ENCODE data around the gene UGT3A2. TPM values are rescaled to one million over a fixed set of nuclear protein-coding genes. Genes with fewer than 3 reads are reported as not detected.

The UGT3A2 gene, protein sequence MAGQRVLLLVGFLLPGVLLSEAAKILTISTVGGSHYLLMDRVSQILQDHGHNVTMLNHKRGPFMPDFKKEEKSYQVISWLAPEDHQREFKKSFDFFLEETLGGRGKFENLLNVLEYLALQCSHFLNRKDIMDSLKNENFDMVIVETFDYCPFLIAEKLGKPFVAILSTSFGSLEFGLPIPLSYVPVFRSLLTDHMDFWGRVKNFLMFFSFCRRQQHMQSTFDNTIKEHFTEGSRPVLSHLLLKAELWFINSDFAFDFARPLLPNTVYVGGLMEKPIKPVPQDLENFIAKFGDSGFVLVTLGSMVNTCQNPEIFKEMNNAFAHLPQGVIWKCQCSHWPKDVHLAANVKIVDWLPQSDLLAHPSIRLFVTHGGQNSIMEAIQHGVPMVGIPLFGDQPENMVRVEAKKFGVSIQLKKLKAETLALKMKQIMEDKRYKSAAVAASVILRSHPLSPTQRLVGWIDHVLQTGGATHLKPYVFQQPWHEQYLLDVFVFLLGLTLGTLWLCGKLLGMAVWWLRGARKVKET
- not detected in 2 replicates for total RNA-seq (2014; rRNA removed; shearing (Covaris generic))
- polyA plus RNA-seq (2015; cell fraction: cytosol; rRNA removed): not detected in 2 replicates
- not detected in 2 replicates for polyA plus RNA-seq (2015; cell fraction: nucleus; rRNA removed)

DNA sequence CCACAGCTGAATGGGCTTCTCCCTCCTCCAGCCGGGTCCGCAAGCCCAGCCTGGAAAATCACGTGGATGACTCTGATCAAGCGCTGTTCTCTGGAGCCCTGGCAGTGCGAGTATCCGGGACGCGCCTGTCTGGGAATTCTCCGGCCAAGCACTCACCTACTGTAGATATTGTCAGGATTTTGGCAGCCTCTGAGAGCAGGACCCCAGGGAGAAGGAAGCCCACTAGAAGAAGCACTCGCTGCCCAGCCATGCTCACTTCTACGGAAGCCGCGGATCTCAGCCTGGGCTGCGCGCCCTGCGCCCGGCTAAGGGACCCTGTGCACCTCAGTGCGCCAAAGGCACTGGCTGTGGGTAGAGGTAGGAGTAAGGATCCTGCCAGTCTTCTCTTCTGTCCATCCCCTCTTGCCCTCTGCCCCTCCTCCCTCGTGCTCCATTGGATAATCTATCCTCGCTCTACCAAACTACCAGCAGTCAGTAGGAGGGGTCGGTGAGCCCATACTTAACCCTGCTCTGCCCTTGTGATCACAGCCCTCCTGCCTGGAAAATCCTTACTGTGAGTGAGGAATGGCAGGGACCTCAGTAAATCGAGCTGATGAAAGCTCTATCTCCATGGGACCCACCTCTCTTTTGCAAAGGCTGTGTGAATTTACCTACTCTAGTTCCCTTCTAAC lies at the start of gene UGT3A2:
Gene UGT3A2, minus strand, starts transcription at position 343 of the 671 bp plus-strand sequence. Its CDS starts 93 bp downstream, at position 250.
- DNase-seq (ENCODE audit: low read depth): no peak

DNA sequence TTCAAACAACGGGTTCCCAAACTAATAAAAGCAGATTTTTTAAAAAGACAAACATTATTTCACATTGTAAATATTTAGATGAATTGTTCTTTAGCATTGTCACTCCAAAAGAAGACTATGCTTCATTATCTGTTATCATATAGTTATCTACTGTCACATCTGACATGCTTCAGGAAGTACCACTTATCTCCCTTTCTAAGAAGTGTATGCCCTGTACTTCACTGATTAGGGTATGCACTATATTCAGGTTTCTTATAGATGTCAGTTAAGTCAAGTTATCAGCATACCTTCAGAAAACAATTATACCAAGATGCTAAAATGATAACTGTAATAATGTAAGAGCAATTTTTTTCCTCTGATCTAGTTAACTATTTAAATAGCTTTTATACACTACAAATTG lies 44.6 kb upstream of the UGT3A2 start:
- DNase-seq (ENCODE audit: low read depth): no peak

DNA sequence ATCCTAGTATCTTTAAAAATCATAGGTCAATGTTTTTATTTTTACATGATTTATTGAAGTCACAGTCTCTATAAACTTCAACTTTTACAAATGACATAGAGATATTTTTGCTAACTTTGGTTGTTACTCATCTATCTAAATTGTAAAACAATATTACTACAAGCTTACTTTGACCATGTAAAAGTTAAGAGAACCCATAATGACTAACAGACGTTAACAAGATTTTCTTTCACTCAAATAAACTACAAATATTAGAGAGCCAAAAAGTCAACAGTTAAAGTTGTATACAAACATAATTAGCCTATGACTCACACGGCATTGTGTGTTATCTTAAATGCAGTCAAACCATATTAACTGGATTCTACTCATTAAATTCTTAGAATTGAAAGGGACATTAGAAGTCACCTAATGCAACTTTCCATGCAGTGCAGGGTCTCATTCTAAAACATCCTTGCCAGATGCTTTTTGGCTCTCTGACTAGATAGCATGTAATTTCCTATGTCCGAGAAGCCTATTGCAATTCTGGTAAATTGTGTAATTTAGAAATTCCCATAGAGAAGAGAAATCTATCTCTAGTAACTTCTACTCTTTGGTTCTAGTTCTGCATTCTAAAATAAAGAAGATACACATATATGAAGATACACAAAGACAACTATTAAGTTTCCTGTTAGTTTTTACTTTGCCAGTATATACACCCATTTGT lies 42.2 kb upstream of the UGT3A2 start:
- no peak for DNase-seq (ENCODE audit: low read depth)

DNA sequence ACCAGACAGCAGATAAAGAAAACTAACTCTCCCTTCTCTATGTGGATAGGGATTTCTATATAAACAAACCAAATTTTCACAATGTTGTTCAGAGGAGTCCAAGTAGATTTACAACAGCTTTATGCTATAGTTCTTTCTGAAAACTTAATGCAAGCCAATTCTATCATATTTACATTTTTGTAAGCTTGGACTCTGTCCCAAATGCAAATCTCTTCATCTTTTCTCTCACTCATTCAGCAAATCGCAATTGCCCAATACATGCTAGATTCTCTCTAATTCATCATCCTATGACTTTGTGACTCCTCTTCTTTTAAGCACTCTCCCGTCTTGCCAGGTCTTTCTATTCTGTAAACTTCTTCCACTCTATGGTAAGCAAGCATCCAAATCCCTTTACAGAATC lies 39.1 kb upstream of the UGT3A2 start:
- DNase-seq (ENCODE audit: low read depth): no peak

DNA sequence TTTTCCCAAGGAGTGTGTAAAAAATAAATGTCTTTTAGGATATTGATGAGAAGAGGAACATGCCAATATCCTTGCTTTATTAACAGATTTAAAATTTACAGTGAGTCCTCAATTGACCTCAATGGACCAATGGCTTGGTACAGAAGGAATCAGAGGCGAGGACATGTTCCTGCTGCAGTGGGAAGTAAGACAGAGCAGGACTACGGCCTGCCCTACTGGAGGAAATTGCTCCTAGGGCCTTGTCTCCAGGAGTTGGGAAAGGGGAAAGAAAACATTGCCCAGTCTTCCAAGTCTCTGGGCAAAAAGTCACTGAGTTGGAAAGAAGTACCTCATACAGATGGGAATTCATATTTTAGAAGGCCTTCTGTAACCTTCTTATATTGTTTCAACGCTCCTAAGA lies 33.1 kb upstream of the UGT3A2 start:
- DNase-seq (ENCODE audit: low read depth): no peak

DNA sequence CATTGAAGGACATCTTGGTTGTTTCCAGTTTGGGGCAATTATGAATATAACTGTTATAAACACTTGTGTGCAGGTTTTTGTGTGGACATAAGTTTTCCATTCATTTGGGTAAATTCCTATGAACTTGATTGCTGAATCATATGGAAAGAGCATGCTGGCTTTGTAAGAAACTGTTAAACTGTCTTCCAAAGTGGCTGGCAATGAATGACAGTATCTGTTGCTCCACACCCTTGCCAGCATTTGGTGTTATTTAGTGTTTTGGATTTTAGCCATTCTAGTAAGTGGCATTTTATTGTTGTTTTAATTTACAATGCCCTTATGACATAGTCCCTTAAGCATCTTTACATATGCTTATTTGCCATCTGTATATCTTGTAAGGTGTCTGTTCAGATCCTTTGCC lies 29.8 kb upstream of the UGT3A2 start:
- no peak for DNase-seq (ENCODE audit: low read depth)

DNA sequence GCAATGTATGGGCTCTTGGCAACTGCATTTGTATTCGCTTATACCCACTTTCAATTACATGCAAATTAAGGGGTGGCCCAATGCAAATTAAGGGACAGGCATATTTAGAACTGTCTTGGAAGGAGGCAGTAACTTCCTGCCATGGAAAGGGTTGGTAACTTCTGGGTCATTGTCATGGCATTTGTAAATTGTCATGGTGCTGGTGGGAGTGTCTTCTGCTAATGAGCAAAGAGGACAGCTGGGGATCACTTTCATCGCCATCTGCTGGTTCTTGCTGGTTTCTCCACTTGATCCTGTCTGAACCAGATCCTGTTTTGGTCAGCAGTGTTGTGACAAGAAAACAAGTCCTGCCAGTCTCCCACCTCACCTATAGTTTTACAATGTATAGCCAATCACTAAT lies 23.3 kb upstream of the UGT3A2 start:
- peak; percentile 52 for DNase-seq (ENCODE audit: low read depth)

DNA sequence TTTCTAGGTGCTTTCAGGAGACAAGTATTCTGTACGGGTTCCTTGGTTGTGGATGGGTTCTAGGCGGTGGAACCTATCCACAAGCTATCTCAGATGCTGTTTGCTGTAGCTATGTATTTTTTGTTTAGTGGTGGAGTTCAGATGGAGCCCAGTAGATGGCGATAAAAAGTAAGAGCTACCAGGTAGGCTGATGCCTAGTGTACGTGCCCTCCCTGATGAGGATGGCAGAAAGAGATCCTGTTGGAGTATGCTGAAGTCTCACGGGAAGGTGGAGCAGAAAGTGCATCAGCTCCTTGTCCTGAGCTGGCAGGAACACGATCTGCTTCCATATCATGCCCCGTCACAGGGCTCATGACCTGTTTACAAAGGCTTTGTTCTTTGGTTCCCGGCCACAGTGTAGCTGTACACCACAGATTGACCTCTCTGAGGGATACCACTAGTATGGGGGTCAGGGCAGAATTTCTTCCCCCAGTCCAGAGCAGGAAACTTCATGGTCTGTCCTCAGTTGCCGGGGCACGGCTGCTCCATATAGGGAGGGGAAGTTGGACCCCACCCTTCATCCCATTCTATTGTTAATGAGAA lies 12.6 kb upstream of the UGT3A2 start:
- peak; percentile 49 for DNase-seq (ENCODE audit: low read depth)

DNA sequence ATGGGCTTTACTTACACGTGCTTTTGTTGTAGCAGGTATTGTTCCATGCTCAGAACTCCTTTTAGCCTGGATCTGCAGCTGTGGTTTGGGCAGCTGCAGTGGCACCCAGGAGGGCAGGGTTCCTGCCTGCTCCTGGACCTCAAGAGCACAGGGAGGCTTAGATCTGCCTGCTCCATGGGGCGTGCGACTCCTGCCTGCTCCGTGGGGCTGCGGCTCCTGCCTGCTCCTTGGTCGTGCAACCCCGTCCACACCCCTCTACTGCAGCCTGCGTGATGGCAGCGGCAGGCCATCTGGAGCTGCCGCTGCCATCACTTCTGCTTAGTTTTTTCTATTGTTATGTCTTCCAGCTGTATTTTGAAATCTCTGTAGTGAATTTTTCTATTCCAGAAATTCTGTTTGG lies 11.7 kb upstream of the UGT3A2 start:
- no peak for DNase-seq (ENCODE audit: low read depth)

DNA sequence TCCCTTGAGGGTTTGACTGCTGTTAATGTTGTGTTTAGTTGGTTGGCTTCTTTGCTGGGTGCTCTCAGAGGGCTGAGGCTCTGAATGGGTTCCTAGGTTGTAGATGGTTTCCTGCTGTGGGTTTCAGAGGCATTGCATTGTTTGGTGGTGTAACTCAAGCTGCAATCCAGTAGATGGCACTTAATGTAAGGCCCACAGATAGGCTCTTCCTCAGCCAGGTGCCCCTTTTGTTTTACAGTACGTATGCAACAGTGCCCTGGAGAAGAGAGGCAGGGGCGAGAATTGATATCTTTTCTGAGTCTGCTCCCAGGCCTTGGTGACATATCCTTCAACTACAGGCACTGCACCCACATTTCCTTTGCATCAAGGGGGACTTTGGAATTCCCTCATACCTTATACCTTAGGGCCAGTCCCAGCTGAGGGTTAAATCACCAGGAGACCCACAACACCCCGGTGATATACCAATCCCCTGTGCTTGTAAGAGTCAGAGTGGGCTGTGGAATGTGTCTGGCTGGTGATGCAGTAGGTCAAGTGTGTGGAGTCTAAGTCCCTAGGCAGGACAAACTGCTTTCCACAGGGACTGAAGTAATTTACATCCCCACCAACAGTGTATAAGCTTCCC lies 7.0 kb upstream of the UGT3A2 start:
- peak; percentile 30 for DNase-seq (ENCODE audit: low read depth)

DNA sequence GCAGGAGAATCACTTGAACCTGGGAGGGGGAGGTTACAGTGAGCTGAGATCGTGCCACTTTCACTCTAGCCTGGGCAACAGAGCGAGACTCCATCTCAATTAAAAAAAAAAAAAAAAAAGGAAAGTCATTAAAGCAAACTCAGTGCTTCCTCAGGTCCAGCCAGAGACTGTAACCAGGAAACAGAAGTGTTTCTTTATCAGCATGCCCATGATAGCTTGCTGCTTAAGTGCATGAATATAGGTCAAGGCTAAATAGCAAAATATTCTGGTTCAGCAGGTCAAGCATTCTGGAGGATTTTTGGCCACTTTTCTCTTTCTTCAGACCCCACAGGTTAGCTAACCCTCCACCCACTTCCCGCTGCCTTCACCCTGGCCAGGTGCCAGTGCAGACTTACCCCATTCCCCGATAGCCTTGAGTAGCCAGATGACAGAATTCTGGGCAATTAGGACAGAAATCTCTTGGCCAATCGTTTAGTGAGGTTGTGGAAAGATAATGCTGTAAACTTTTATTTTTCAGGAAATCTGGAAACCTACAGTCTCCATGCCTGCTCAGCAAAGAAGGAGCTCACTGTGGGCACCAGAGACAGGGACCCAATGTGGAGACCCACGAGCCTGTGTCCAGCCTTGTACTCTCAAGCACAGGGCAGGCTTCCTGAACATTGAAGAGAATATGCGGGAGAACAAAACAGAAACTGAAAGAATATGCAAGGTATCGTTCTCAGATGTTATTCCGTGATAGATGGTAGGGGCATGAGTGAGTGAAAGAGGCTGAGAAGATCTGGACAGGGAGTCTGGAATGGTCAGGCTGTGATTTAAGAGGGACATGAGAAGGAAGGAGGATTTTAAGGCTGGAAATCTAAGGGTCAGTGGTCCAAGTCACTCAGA lies 4.2 kb upstream of the UGT3A2 start:
- DNase-seq (ENCODE audit: low read depth): peak; percentile 39

DNA sequence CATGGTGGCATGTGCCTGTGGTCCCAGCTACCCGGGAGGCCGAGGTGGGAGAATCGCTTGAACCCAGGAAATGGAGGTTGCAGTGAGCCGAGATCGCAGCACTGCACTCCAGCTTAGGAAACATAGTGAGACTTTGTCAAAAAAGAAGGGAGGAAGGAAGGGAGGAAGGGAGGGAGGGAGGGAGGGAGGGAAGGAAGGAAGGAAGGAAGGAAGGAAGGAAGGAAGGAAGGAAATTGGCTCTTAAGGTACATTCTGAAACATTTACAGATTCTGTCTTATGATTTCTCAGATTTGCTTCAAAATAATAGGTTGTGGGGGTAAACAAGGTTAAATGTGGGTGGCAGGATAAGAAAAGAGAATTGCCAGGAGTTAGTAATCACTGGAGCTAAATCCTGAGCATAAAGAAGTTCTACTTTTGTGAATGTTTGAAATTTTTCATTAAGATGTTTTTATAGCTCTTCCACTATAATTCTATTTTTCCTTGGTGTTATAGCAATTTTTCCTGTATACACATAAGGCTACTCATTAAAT lies 2.1 kb upstream of the UGT3A2 start:
- no peak for DNase-seq (ENCODE audit: low read depth)

DNA sequence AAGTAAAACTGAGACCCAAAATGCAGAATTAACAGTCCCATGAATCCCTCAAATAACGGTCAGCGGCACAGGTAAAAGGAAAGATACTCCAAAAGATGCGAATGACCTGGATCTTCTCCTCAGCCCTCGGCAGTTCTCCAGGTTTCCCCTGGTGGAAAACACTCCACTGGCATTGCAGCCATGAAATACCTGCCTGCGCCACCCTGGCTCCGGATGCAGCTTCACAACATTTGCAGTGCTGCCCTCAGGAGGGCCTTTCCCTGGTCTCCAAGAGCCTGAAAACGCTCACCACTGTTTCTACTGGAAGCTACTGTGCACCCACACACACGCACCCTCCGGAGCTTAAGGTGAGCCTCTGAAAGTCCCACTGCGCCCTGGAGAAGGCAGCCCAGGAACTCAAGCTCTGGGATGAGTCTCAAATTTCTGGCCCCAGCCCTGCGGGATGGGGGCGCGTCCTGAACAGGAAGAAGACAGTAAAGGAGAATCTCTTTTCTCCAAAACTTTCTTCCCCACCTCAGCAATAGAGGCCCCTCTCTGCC lies 612 bp downstream of the UGT3A2 start:
- no peak for DNase-seq (ENCODE audit: low read depth)

DNA sequence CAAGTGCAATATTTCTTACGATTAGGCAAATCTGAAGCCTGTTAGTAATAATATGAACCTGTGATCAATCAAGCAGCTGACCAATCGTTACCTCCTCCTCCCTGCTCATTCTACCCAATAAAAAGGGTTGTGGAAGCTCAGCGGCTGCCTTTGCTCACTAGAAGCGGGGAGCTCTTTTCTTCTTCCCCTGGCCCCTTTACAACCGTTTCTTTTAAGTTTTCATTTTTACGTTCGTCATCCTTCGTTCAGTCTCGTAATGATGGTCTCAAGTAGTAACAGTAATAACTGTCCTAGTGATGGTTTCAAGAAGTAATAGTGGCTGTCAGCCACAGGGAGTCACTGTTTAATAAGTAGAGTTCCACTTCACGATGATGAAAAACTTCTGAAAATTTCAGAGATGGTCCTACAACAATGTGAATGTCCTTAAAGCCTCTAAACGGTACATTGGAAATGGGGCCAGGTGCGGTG lies 6.2 kb downstream of the UGT3A2 start:
- peak; percentile 6 for DNase-seq (ENCODE audit: low read depth)

DNA sequence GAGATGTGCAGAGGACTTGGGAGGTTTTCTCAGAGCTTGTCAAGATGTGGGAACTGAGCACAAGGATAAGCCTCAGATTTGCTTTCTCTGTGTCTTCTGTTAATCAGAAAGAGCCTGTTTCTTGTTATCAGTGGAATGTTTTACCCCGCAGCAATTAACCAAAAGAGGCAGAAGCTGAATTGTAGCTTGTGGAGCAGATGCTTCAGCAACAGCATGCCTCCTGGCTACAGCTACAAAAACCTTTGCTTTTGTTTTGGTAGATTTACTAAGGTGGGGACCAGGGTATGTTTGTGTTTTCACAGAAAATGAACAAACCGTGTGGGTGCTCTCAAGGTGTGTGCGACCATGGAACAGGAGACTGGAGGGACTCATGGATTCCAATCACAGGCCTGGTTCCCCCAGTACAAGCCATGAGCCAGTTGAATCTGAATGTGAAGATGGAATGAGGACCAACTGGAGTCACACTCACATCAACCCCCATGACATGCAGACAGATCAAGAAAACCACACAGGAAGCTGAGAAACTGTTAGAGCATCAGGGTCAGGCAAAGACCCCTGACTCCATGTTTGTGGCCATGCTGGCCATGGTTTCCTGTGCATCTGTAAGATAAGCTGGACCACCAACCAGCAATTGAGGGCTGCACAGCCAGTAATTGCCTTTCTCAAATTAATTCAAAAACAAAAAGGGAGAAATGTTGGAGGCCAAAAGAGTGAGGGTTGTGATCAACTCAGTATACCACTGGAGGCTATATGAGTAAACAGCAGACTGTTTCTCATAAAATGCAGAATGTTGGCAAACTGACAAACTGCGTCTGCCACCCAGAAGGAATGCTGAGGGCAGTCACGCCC lies 6.9 kb downstream of the UGT3A2 start:
- no peak for DNase-seq (ENCODE audit: low read depth)

DNA sequence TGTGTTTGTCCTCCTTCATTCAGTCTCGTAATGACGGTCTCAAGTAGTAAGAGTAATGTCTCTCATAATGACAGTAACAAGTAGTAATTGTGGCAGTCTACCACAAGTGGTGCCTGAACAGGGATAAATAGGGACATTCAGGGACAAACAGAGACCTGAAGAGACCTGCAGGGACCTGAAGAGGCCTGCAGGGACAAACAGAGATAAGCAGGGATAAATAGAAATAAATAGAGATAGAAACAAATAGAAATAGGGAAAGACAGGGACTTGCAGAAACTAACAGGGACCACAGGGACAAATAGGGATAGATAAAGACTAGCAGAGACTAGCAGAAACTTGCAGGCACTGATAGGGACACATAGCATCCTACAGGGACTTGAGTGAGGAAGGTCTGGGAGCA lies 7.9 kb downstream of the UGT3A2 start:
- no peak for DNase-seq (ENCODE audit: low read depth)

DNA sequence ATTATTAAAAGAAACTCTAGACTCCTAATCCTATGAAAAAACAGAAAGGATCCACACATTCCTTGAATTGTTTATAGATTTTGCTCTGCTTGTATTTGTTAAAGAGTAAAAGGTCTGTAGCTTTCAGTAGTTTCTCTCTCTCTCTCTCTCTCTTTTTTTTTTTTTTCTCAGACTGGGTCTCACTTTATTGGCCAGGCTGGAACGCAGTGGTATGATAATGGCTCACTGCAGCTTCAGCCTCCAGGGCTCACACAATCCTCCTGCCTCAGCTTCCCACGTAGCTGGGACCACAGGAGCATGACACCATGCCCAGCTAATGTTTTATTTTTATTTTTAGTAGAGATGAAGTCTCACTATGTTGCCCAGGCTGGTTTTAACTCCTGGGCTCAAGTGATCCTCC lies 9.3 kb downstream of the UGT3A2 start:
- DNase-seq (ENCODE audit: low read depth): no peak

DNA sequence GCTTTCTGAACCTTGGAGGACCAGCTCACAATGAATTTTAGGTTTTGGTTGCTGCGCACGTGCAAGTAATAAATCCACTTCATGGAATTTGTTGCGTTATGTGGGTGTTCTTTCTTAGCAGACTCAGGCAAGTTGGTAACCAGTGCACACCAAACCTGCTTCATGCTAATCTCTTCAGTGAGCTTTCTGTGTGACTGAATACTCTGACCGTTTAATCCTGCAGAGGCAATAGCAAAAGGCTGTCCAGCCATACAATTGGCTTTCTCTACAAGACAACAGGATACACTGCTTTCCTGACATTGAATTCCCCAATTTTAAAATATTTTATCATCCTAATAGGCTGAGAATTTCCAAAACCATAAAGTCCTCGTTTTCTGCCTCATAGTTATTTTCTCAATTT lies 10.3 kb downstream of the UGT3A2 start:
- no peak for DNase-seq (ENCODE audit: low read depth)

All from HT1080 (cell line).